ENCODE results near the gene PTPRG. TPM values are rescaled to one million over a fixed set of nuclear protein-coding genes. Genes with fewer than 3 reads are reported as not detected.

The PTPRG gene
- total and polyA plus RNA-seq, 2 of the 13 experiments (the other 11 are each of a cell fraction or from before 2014, with no cell fraction given) = 8.0 to 25.3 TPM

GRCh38 chr3:61889259-61889658 lies 327.9 kb downstream of the PTPRG start:
- H3K36me3 ChIP-seq (replicated peaks in 1 of 2; ENCODE audit: control insufficient read depth in 1 of 2, insufficient read depth in 2 of 2, low read length in 2 of 2) = no peaks in the 10 kb centered on the region
- FAIRE-seq = no peak
- in situ Hi-C loops (cut with HindIII; ENCODE audit: extremely low pct_ligation_motif_present, low pct_unique_long_range_greater_than_20kb) = no loop called here

More at GRCh38 chr3:61889259-61889658, 327.9 kb downstream of the PTPRG start:
- no peak overlapping the region for H3K4me3 ChIP-seq (replicated peaks in 1 of 3; ENCODE audit: insufficient read depth in 1 of 3, low read depth in 2 of 3, low read length in 3 of 3)
- TF ChIP-seq SOX13 (IDR thresholded peaks at IDR 0.05) (no peak), SOX13 (CRISPR knock-in tag; conservative IDR thresholded peaks at IDR 0.05 in 1 of 2, IDR thresholded peaks at IDR 0.05 in 1 of 2) (no peak), ZNF33A (CRISPR knock-in tag; IDR thresholded peaks at IDR 0.05; ENCODE audit: borderline replicate concordance) (no peak), NCOR1 (IDR thresholded peaks at IDR 0.05; ENCODE audit: borderline replicate concordance, low read length) (no peak), MXD3 (CRISPR knock-in tag; IDR thresholded peaks at IDR 0.05) (no peak), ZNF547 (CRISPR knock-in tag; IDR thresholded peaks at IDR 0.05) (no peak), JUND (CRISPR knock-in tag; IDR thresholded peaks at IDR 0.05) (no peak), TP53 (CRISPR knock-in tag; conservative IDR thresholded peaks at IDR 0.05) (no peak), PAX8 (CRISPR knock-in tag; IDR thresholded peaks at IDR 0.05; ENCODE audit: borderline replicate concordance) (no peak), ZFP82 (CRISPR knock-in tag; IDR thresholded peaks at IDR 0.05; ENCODE audit: borderline replicate concordance) (no peak), ZSCAN5A (CRISPR knock-in tag; IDR thresholded peaks at IDR 0.05; ENCODE audit: borderline replicate concordance) (no peak), ZNF703 (CRISPR knock-in tag; IDR thresholded peaks at IDR 0.05; ENCODE audit: borderline replicate concordance) (no peak), KDM1A (CRISPR knock-in tag; IDR thresholded peaks at IDR 0.05) (no peak), SMC3 (IDR thresholded peaks at IDR 0.05; ENCODE audit: low read length) (no peak)
- no peak overlapping the region for H3K4me2 ChIP-seq (ENCODE audit: low read depth, low read length)
- 89% methylated on average over 6 of the region's 6 CpGs for WGBS (ENCODE audit: low lambda C conversion rate)
- H3K9ac ChIP-seq (ENCODE audit: insufficient read depth, low read depth, low read length) = no peak overlapping the region
- no peaks in the 10 kb centered on the region for H3K79me2 ChIP-seq (ENCODE audit: insufficient read depth, low read length)
- ATAC-seq (no peak), DNase-seq (ENCODE audit: low spot score) (no peak)
- peaks cover 8% of the 10 kb centered on the region; the same call in 1 of the 2 replicates for H3K4me1 ChIP-seq (ENCODE audit: insufficient read depth, low read length)
- no peaks in the 10 kb centered on the region for H3K9me3 ChIP-seq (ENCODE audit: low read length)
- POLR2A ChIA-PET = no interaction called here
- no TSS peak for BruUV-seq (replicated peaks)
- no peaks in the 10 kb centered on the region for H4K20me1 ChIP-seq (ENCODE audit: insufficient read depth, low read length)
- H3K27ac ChIP-seq (ENCODE audit: extremely low read length, insufficient read depth, low read length) = no peak overlapping the region
- no peaks in the 10 kb centered on the region for H3K27me3 ChIP-seq (ENCODE audit: control insufficient read depth in 1 of 2, insufficient read depth in 2 of 2, low read length in 2 of 2)
- H2AFZ ChIP-seq (ENCODE audit: low read length) = no peak overlapping the region
- CTCF ChIA-PET (ENCODE audit: low intra/inter-chr PET ratio, low total read pairs) = no interaction called here
- intact Hi-C loops (cut with micrococcal nuclease; ENCODE audit: unreplicated experiment) = no loop called here

Data from HepG2 (cell line).